ENCODE data around the gene CD274.
"Not testable (repeated sequence)": the region's sequence is repeated elsewhere in the genome, so short reads cannot be mapped to it uniquely, and the experiment has no call there.

Gene CD274

DNA sequence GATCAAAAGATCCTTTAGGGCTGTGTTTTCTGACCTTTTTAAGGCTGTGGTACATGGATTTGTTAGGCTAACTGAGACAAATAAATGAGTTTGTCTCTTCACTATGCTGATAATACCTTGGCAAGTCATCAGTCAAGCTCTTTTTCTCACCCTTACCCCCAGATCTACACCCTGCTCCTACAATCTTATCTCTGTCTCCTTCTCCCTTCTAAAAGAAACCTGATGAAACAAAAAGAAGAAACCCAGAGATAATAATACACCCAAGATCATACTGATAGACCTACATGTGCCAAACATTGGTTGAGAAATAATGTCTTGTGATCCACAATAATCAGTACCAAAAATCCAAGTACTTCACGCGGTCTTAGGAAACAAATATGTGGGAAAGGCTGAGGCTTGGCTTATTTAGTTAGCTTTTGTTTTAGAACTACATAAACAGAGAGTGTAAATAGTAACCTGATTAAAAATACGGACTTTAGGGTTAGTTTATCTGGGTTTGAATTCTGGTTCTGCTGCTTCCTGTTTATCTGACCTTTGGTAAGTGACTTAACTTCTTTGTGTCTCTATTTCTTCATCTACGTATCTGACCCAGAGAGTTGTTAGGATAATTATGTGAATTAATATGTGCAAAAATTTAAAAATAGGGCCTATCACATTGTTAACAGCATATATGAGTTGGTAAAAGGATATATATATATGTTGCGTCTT lies 35.2 kb downstream of the CD274 start:
- Histone ChIP-seq H3K4me1 (ENCODE audit: control insufficient read depth, insufficient read depth, low read length, poor library complexity, severe bottlenecking) (no peaks in the 10 kb centered on the region), H3K9me3 (ENCODE audit: control insufficient read depth, low read length) (no peaks in the 10 kb centered on the region), H3K27ac (ENCODE audit: low read depth, low read length, severe bottlenecking) (no peak overlapping the region), H3K36me3 (ENCODE audit: control insufficient read depth, insufficient read depth, low read length) (no peaks in the 10 kb centered on the region), H3K4me3 (ENCODE audit: extremely low read depth, insufficient read depth, low read length, poor library complexity, severe bottlenecking) (no peak overlapping the region)
- WGBS, 2 experiments (ENCODE audit: insufficient coverage in 2 of 2), result no CpG with 5 or more reads among the region's 5 CpGs

DNA sequence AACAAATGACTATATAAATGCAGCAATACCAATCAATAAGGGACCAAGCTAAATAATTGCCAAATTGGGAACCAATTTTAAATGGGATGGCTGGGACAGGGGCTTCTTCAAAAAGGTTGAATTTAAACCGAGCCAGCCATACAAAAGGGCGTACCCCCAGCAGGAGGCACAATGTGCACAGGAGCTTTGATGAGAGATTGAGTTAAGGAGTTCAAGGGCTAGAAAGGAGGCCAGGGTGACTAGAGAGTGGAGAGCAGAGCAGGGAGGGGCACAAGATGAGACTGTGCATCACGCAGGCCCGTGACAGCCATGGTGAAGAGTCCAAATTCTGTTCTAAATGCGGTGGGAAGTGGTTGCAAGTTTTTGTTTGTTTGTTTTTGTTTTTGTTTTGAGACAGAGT lies 36.6 kb downstream of the CD274 start:
- no peak overlapping the region for H3K27ac ChIP-seq (ENCODE audit: low read depth, low read length, severe bottlenecking)
- no peak overlapping the region for H3K4me3 ChIP-seq (ENCODE audit: extremely low read depth, insufficient read depth, low read length, poor library complexity, severe bottlenecking)
- H3K9me3 ChIP-seq (ENCODE audit: control insufficient read depth, low read length), result no peaks in the 10 kb centered on the region
- H3K36me3 ChIP-seq (ENCODE audit: control insufficient read depth, insufficient read depth, low read length), result no peaks in the 10 kb centered on the region
- H3K4me1 ChIP-seq (ENCODE audit: control insufficient read depth, insufficient read depth, low read length, poor library complexity, severe bottlenecking), result no peaks in the 10 kb centered on the region
- 85 to 100% methylated on average over 5 of the region's 5 CpGs for WGBS, 2 experiments (ENCODE audit: insufficient coverage in 2 of 2)

DNA sequence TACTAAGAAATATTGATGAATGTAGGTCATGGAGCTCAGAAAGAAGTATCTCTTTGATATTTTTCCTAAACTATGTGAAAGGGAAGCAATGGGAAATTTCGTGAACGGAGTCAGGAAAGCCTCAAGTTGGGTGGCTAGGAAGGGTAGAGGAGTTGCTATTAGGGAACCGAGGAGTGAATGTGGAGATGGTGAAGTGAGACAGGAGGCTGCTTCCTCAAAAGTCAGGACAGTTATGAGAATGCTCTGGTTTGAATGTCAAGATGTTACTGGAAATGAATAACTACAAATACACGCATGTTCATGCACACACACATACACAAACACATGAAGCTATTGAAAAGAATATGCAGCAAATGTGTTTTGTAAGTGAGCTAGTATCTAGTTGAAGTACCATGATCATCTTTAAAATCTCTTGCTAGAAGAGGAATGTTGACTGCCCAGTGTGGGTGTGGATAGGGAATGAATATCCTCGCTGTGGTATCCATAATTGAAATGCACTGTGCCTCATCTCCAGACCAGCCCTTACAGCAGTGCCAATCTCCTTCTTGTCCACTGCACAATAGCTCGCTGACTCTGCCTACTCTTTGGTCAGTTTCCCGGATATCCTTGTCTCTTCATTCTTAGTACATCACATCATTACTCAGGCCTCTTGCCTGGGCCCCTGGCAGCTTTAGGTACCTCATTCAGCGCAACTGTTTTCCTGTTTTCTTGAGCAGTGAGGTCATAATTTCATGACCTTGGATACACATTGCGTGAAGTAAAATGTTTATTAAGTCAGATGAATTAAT lies 38.1 kb downstream of the CD274 start:
- Histone ChIP-seq H3K36me3 (ENCODE audit: control insufficient read depth, insufficient read depth, low read length) (no peaks in the 10 kb centered on the region), H3K4me3 (ENCODE audit: extremely low read depth, insufficient read depth, low read length, poor library complexity, severe bottlenecking) (no peak overlapping the region), H3K4me1 (ENCODE audit: control insufficient read depth, insufficient read depth, low read length, poor library complexity, severe bottlenecking) (no peaks in the 10 kb centered on the region), H3K9me3 (ENCODE audit: control insufficient read depth, low read length) (no peaks in the 10 kb centered on the region), H3K27ac (ENCODE audit: low read depth, low read length, severe bottlenecking) (no peak overlapping the region)
- WGBS, 2 experiments (ENCODE audit: insufficient coverage in 2 of 2), result 93 to 95% methylated on average over 5 to 6 of the region's 9 CpGs

- no peak overlapping the region for H3K27ac ChIP-seq (ENCODE audit: low read depth, low read length, severe bottlenecking)
- no peak overlapping the region for H3K4me3 ChIP-seq (ENCODE audit: extremely low read depth, insufficient read depth, low read length, poor library complexity, severe bottlenecking)
- H3K9me3 ChIP-seq (ENCODE audit: control insufficient read depth, low read length), result no peaks in the 10 kb centered on the region
- no peaks in the 10 kb centered on the region for H3K4me1 ChIP-seq (ENCODE audit: control insufficient read depth, insufficient read depth, low read length, poor library complexity, severe bottlenecking)
- H3K36me3 ChIP-seq (ENCODE audit: control insufficient read depth, insufficient read depth, low read length), result no peaks in the 10 kb centered on the region
- 90 to 100% methylated on average over 7 of the region's 9 CpGs for WGBS, 2 experiments (ENCODE audit: insufficient coverage in 2 of 2)
Observed at GRCh38 chr9:5489630-5490490, 39.5 kb downstream of the CD274 start.

DNA sequence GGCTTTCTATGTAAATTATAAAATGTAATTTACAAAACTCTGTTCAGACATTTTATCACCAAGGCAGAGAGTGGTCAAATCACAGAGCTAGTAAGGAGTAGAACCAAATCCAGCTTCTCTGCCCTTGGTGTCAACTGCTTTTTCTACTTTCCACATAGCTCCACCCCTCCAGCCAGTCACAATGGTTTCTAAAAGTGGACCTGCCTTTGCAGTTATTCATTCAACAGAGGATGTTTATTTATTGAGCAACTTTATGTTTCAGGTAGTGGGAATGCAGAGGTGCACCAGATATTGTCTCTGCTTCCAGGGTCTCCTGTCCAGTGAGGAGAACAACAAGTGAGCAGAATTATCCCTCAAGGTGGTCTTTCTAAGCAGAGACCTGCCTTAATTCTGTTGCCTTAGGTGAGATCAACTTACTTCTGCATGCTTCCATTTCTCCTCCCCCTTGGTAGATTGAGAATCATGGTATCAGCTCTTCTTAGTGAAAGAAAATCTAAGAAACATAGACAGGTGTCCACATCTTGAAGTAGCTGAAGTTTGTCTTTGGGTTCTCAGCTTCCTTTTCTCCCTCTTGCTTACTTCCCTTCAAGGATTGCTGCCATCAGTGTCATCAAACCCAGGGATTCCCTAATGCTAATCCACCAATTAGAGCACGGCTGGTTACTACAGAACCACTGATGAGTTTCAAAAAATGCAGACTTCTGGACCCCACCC lies 42.8 kb downstream of the CD274 start:
- no peak overlapping the region for H3K4me3 ChIP-seq (ENCODE audit: extremely low read depth, insufficient read depth, low read length, poor library complexity, severe bottlenecking)
- 83 to 100% methylated on average over 1 of the region's 1 CpG for WGBS, 2 experiments (ENCODE audit: insufficient coverage in 2 of 2)
- no peaks in the 10 kb centered on the region for H3K9me3 ChIP-seq (ENCODE audit: control insufficient read depth, low read length)
- no peak overlapping the region for H3K27ac ChIP-seq (ENCODE audit: low read depth, low read length, severe bottlenecking)
- no peaks in the 10 kb centered on the region for H3K36me3 ChIP-seq (ENCODE audit: control insufficient read depth, insufficient read depth, low read length)
- no peaks in the 10 kb centered on the region for H3K4me1 ChIP-seq (ENCODE audit: control insufficient read depth, insufficient read depth, low read length, poor library complexity, severe bottlenecking)

DNA sequence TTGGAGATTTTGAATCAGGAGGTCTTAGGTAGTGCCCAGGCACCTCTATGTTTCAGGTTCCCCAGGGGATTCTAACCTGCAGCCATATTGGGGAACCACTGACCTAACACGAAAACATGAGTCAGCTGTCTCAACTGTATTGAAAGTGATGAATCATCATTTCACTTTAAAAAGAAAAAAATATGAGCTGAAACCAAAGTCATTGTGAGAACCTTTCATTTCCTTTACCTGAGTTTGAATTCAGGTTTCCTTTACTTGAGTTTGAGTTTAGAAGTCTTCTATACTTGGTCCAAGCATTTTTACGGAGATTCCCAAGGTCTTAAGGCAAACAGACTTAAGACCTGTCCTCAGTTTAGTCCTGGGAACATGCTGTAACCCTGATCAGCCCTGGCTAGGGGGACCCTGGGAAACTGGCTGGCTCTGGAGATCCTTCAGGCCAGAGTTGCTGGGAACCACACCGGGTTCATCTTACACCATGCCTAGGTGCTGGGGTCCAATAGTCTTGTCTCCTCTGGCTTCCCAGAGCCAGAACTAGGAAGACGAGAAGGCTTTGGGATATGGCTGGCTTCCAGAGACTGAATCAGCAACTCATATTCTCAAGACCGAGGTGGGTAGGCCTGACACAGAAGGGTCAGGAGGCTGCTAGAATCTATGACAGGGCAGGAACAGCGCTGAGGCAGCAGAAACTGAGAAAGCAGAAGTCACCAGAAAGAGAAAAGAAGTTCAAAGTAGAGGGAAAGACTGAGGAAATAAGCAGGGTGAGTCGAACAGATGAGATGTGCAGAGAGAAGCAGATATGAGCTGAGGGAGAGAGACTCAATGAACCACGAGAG lies 43.6 kb downstream of the CD274 start:
- H3K36me3 ChIP-seq (ENCODE audit: control insufficient read depth, insufficient read depth, low read length), result no peaks in the 10 kb centered on the region

DNA sequence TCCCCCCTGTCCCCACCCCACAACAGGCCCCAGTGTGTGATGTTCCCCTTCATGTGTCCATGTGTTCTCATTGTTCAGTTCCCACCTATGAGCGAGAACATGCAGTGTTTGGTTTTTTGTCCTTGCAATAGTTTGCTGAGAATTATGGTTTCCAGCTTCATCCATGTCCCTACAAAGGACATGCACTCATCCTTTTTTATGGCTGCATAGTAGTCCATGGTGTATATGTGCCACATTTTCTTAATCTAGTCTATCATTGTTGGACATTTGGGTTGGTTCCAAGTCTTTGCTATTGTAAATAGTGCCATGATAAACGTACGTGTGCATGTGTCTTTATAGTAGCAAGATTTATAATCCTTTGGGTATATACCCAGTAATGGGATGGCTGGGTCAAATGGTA lies 44.4 kb downstream of the CD274 start:
- not testable (repeated sequence) for H3K27ac ChIP-seq (ENCODE audit: low read depth, low read length, severe bottlenecking); H3K36me3 ChIP-seq (ENCODE audit: control insufficient read depth, insufficient read depth, low read length); H3K9me3 ChIP-seq (ENCODE audit: control insufficient read depth, low read length); H3K4me3 ChIP-seq (ENCODE audit: extremely low read depth, insufficient read depth, low read length, poor library complexity, severe bottlenecking); H3K4me1 ChIP-seq (ENCODE audit: control insufficient read depth, insufficient read depth, low read length, poor library complexity, severe bottlenecking)
- WGBS, 2 experiments (ENCODE audit: insufficient coverage in 2 of 2), result 76% methylated on average over 3 of the region's 3 CpGs; no CpG with 5 or more reads in 1 of the 2 experiments

More for the DNA sequence above, 43.6 kb downstream of the CD274 start:
- WGBS, 2 experiments (ENCODE audit: insufficient coverage in 2 of 2), result 85 to 94% methylated on average over 6 to 7 of the region's 8 CpGs
- H3K4me1 ChIP-seq (ENCODE audit: control insufficient read depth, insufficient read depth, low read length, poor library complexity, severe bottlenecking), result no peaks in the 10 kb centered on the region
- no peak overlapping the region for H3K4me3 ChIP-seq (ENCODE audit: extremely low read depth, insufficient read depth, low read length, poor library complexity, severe bottlenecking)
- H3K9me3 ChIP-seq (ENCODE audit: control insufficient read depth, low read length), result no peaks in the 10 kb centered on the region
- no peak overlapping the region for H3K27ac ChIP-seq (ENCODE audit: low read depth, low read length, severe bottlenecking)

DNA sequence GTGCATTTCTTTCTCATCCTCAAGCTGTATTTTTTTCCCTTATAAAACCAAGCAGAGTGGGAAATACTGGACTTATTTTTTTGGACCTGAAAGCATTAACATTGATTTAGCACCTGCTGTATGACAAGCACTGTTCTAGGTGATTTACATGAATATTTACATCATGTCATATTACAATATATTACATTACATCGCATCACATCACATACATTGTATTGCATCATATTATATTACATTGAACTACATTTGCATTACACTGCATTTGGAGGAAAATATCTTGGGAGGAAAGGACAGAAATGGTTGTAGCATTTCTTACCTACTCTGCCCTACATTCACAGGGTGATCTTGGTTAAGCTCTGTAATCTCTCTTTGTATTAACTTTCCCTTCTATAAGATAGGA lies 48.8 kb downstream of the CD274 start:
- Histone ChIP-seq H3K27ac (ENCODE audit: low read depth, low read length, severe bottlenecking) (no peak overlapping the region), H3K4me3 (ENCODE audit: extremely low read depth, insufficient read depth, low read length, poor library complexity, severe bottlenecking) (no peak overlapping the region), H3K4me1 (ENCODE audit: control insufficient read depth, insufficient read depth, low read length, poor library complexity, severe bottlenecking) (no peaks in the 10 kb centered on the region), H3K36me3 (ENCODE audit: control insufficient read depth, insufficient read depth, low read length) (no peaks in the 10 kb centered on the region), H3K9me3 (ENCODE audit: control insufficient read depth, low read length) (no peaks in the 10 kb centered on the region)
- no CpG with 5 or more reads among the region's 1 CpG for WGBS, 2 experiments (ENCODE audit: insufficient coverage in 2 of 2)

DNA sequence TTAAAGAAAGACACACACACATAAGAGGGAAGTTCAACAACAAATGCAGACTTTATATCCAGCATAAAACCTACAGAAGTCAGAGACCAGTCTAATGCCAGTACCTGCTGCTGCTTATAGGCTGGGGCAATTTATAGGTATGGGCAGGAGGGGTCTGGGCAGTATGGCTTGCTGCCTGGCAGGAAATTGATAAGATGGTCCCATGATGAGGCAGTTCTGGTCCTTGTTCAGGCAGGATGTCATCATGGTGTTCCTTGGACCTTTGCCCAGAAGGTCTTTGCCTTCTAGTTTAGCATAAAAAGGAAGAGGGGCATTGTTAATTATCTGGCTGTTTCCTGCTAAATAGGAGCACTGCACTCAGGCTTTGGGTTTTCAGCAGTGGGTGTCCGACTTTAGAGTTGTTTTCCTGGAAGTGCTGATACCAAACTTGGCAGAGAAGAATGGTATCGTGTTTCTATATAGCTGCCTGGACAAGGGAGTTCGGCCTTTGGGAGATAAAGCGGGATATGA lies 49.6 kb downstream of the CD274 start:
- Histone ChIP-seq H3K4me1 (ENCODE audit: control insufficient read depth, insufficient read depth, low read length, poor library complexity, severe bottlenecking) (no peaks in the 10 kb centered on the region), H3K27ac (ENCODE audit: low read depth, low read length, severe bottlenecking) (no peak overlapping the region), H3K36me3 (ENCODE audit: control insufficient read depth, insufficient read depth, low read length) (no peaks in the 10 kb centered on the region), H3K9me3 (ENCODE audit: control insufficient read depth, low read length) (peaks cover 2% of the 10 kb centered on the region), H3K4me3 (ENCODE audit: extremely low read depth, insufficient read depth, low read length, poor library complexity, severe bottlenecking) (no peak overlapping the region)
- 85 to 92% methylated on average over 4 of the region's 4 CpGs for WGBS, 2 experiments (ENCODE audit: insufficient coverage in 2 of 2)

All from mesodermal cell (in vitro differentiated cells).